C4-2B (cell line): ENCODE results near the gene CDH12.

Experiments
- CTCF ChIP-seq: fragments of 450-650 bp; conservative IDR thresholded peaks from 2 replicates; pipeline ENCODE4 v1.5.1; 2017; ENCODE audit warnings: mild to moderate bottlenecking
- ZFX ChIP-seq: fragments of 450-650 bp; IDR thresholded peaks from 2 replicates; pipeline ENCODE4 v1.6.1; 2017

GRCh38 chr5:21765406-21765805 is 1087.7 kb downstream of the CDH12 start:
- no peak for TF ChIP-seq CTCF
- no peak for TF ChIP-seq ZFX
